A204.1 (cell line): ENCODE measurements around the gene SEZ6.

ENCODE experiments used
- FAIRE-seq: peaks from 2 replicates; lab custom pipeline; 2012; peaks lifted over from hg19 to GRCh38; lab: Jason Lieb, UNC

SEZ6 gene

DNA sequence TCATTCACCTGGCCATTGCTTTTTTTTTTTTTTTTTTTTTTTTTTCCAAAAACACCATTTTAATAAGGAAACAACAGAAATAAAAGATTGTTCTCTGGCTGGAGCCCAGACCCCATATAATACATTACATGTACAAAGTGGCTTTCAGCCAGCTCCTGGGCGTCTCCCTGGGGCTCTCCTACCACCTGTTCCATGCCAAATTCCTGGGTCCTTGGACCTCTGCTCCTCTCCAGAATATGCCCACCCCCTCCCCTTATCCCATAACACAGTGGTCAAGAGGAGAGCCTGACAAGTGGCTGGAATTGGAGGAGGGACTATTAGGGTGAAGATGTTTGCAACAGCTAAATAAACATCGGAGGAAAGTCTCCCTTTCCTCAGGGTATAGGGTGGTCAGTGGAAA, 50.9 kb downstream of the SEZ6 start:
- FAIRE-seq = no peak

DNA sequence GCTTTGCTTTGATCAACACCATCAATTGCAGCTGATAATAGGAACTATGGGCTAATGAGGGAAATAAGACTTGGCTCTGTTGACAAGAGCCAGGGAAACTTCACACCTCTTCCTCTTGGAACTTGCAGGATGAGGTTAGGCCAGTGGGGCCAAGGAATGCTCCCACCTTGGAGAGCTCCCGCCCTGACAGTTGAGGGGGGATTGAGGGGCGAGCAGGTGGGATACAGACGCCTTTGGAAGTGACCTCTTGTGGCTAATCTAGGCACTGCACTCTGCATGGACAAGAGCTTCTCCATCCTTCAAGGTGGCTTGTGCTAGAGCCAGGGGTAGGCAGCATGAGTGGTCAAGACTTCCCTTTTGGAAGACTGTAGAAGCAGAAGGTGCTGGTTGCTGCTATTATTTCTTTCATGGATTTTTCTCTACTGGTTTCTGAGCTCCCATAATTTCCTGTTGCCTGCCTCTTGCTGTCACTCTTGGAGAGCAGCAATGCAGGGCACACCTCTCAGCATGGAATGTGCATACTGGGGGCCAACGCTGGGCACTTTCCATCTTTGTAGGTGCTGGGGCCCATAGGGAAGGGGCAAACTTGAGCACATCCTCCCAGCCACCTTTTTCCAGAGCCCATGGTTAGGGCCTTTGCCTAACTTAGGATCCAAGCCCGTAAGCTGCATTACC, 52.3 kb downstream of the SEZ6 start:
- FAIRE-seq = no peak

GRCh38 chr17:28951991-28952975, 53.5 kb downstream of the SEZ6 start:
- peak; percentile 99 for FAIRE-seq

- peak; percentile 74 for FAIRE-seq
These were observed 54.3 kb downstream of the SEZ6 start, which contains the start of gene PHF12 for GRCh38 chr17:28951428-28951990. TSS of gene PHF12 (minus strand) at chr17:28951518. CDS start at chr17:28950960, 558 bp downstream.

GRCh38 chr17:28950752-28951427, 54.9 kb downstream of the SEZ6 start:
- FAIRE-seq = no peak

- no peak for FAIRE-seq
These were observed 55.6 kb downstream of the SEZ6 start for GRCh38 chr17:28950017-28950751.

GRCh38 chr17:28949185-28950016, 56.4 kb downstream of the SEZ6 start:
- FAIRE-seq = no peak

DNA sequence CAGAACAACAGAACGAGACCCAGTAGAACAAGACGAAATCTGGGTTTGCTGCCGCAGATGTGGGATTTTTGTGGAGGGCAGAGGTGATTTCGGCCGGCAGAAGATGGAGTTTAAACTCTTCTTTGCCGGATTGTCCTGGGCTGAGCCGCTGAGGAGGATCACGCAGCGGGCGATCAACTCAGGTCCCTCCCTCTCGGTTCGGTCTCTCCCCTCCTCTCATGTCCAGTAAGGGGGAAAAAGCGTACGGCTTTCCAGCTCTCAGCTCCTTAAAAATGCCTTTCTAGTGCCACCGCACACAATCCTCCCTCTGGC, 57.0 kb downstream of the SEZ6 start:
- no peak for FAIRE-seq

DNA sequence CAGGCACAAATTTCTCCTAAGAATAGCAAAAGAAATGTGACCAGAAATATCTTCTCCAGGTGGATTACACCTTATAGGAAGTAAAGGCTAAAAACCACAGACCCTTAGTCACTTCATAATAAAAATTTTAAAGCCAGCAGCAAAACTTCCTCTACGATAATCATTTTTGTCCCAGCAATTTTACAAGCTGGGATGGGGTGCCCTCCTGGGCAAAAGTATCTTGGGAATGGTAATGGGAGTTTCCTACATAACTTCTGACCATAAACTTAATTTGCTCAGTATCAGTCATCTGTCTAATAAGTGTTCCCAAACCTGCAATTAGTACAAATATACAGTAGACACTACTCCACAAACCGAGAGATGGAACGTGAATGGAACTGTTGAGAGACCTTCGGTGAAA, 57.5 kb downstream of the SEZ6 start:
- no peak for FAIRE-seq

DNA sequence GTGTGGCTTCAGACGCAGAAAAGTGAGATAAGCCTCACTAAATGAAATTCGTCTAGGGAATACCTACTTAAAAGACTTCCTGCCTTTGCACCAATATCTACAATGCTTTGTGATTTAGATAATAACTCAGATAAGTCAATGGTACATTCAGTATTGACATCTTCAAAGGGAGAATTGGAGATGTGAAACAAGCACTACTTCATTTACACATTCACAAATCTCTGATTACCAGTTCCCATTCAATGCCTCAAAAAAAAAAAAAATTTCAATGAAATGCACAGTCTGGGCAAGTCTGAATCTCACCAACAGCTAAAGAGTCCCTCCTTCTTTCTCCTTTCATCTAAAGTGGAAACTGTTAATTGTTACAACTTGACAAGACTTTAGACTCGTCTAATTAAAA, 58.2 kb downstream of the SEZ6 start:
- FAIRE-seq = no peak

DNA sequence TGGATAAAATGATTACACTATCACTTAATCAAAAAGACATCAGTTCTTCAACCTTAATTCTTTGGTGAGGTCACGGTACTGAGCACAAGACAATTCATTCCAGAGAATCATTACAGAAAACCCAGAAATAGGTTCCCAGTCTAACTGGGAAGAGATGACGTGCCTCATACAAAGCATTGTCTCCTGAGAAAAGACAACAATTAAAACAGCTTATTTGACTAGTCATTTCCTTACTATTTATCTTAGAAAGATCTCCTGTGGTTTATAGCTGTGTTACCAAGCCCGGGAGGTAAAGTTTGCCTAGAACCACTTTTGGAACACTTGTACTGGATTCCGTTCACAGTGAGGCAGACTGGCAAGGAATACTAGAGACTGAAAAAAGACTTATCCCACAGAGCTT, 59.6 kb downstream of the SEZ6 start:
- FAIRE-seq = no peak

DNA sequence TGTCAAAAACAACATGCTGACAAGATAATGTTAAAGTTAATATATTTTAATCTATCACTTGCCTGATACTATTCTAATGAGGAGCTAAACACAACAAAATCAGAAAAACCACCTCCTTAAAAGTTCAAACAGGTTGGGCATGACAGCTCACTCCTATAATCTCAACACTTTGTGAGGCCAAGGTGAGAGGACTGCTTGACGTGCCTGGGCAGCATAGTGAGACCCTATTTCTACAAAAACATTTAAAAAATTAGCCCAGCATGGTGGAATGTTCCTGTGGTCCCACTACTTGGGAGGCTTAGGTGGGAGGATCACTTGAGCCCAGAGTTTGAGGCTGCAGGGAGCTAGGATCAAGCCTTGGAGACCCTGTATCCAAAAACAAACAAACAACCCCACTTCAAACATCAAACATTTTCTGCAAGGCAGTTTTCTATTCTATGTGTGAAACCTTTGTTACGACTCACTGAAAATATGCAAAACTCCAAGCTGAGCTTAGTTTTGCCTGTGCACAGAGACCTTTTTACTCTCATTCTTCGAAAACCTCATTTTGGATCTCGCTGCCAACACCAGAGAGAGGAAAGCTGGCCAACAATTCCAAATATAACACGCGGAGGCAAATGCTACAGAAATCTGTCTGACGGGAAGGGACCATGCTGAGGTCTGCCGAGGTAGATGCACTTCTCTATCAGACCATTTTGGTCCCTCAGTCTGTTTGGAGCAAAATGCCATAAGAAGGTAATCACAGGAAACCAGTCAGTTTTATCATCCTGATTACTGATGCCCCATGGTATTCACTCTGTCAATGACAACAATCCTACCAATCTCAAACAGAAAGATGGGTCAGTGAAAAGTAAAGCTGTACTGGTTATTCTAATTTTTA, 60.7 kb downstream of the SEZ6 start:
- no peak for FAIRE-seq

DNA sequence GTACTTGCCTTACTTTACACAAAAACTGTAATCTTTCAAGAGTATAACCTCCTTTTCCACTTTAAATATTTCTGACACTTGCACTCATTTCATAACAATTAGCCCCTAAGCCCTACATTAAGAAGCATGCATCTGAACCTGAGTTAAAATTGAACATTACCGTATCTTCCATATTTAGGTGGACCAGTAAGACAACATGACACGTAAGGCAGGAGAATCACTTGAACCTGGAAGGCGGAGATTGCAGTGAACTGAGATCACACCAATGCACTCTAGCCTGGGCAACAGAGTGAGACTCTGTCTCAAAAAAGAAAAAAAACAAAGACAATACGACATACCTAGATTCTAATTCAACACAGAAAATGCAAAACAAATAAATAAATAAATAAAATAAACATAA, 61.5 kb downstream of the SEZ6 start:
- no peak for FAIRE-seq

- FAIRE-seq = no peak
These were observed 62.9 kb downstream of the SEZ6 start for GRCh38 chr17:28942925-28943324.

DNA sequence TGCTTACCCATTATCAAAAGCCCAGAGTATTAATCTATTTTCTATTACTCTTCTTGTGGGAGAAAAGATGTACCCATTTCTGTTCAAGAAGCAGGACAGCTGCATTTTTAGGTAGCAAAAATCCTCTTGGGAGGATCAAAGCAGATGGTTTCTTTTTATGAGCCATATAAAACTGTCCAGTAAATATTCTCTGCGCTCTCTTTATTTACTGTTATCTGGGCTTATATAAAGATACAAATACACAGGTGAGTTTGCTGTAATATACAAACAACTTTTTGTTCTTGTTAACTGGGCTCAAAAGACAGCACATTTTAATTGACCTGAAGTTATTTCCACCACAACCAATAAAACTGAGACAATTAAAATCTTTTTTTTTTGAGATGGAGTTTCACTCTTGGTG, 64.6 kb downstream of the SEZ6 start:
- no peak for FAIRE-seq

DNA sequence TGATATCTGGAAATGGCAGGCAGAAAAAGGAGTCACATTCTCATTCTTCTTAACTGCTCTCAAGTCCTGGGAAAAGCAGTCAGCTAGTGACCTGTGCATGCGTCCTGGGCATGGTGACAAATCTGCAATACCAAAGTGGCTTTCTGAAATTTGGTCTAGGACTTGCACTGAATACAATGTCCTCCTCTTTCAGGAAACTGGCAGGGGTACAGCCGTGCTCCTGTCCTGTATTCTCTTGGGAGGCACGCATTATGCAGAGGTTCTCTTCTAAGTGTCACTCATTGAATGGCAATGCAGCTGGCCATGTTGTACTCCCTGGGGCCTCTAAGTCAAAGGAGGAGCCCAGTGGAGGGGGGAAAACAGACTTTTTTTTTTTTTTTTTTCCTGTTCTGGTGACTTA, 65.2 kb downstream of the SEZ6 start:
- no peak for FAIRE-seq

DNA sequence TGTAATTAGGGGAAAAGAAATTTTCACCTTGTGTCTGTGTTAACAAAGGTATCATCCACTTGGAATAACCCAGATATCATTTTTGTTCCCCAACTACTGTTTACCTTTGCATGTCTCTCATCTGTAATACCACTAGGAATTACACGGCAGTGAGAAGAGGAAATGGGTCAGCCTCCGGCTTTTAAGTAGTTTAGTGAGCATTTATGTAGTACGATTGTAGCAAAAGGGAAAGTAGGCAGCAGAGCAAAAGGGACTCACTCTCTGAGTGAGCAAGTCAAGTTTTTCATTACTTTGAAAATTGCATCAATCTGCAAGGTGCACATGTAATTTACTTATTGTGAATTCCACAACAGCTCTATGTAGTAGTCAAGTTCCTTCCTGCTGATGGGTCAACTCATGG, 65.7 kb downstream of the SEZ6 start:
- FAIRE-seq = no peak

DNA sequence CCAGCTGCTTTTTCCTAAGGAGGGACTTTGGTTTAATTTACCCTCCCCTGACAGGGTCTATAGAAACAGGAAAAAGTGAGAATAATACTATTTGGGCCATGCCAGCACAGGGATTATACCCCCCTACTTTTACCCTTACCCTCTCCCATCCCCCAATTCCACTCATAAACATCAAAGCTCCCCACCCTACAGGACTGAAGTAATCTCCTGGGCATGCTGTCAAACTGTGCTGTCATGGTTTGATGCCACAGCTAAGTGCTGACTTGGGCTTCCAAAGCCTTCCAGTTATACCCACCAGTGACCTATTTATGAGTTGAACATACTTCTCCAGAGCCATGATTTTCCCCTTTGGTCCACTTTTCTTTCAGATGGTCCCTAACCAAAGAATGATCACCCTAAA, 67.3 kb downstream of the SEZ6 start:
- no peak for FAIRE-seq

DNA sequence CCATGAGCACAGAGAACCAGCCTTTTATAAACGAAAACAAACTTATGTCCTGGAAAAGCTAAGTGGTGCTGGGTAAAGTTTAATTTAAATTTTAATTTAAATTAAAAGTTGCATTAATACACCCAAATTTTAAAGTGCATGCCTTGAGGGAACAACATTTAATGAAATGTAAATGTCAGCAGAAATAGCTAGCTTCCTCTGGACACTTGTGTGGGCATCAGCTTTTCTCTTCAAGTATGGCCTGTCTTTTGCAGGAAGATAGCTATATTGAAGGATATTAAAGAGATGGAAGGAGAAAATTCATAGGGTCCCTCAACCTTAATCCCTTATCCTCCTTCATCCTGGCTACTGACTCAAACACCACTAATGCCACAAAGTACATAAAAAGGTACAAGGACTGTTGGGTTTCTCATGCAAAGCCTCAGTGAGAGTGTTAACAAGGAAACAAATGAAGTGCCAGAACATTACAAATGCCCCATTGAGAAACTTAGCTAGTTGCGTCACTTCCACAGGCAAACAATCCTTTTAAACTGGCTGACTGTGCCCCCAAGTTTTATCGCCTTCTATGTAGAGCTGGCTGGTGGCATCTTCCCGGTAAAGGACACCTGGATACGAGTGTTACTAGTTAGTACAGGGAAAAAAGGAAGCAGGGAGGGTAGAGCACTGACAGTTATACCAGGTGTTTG, 68.6 kb downstream of the SEZ6 start:
- no peak for FAIRE-seq
